Globus pallidus (tissue), 1 donor: ENCODE results near the gene ETV5.
"Not testable (repeated sequence)": the region's sequence is repeated elsewhere in the genome, so short reads cannot be mapped to it uniquely, and the experiment has no call there.

Experiments
- DNase-seq: peaks from one replicate; pipeline ENCODE4 v3.0.0-alpha.2; 2015; ENCODE audit warnings: low spot score

The ETV5 gene

GRCh38 chr3:186022931-186023330 is 86.0 kb downstream of the ETV5 start:
- DNase-seq: no peak

- DNase-seq: no peak
Measured at GRCh38 chr3:186021673-186022362, 87.1 kb downstream of the ETV5 start.

- DNase-seq: not testable (repeated sequence)
Measured at GRCh38 chr3:186021250-186021649, 87.6 kb downstream of the ETV5 start.

- DNase-seq: not testable (repeated sequence)
Measured at GRCh38 chr3:186019288-186019687, 89.6 kb downstream of the ETV5 start.

GRCh38 chr3:186014866-186015265 is 94.0 kb downstream of the ETV5 start:
- DNase-seq: no peak

GRCh38 chr3:186013312-186013711 is 95.6 kb downstream of the ETV5 start:
- no peak for DNase-seq

GRCh38 chr3:186012137-186012536 is 96.8 kb downstream of the ETV5 start:
- no peak for DNase-seq

- no peak for DNase-seq
Measured at GRCh38 chr3:186004671-186005070, 104.2 kb downstream of the ETV5 start.

GRCh38 chr3:186004209-186004608 is 104.7 kb downstream of the ETV5 start:
- DNase-seq: no peak

- no peak for DNase-seq
Measured at GRCh38 chr3:186003610-186004009, 105.3 kb downstream of the ETV5 start.

GRCh38 chr3:186002884-186003472 is 105.9 kb downstream of the ETV5 start:
- DNase-seq: no peak

GRCh38 chr3:186001842-186002241 is 107.0 kb downstream of the ETV5 start:
- no peak for DNase-seq

GRCh38 chr3:185999221-185999620 is 109.7 kb downstream of the ETV5 start:
- DNase-seq: no peak

GRCh38 chr3:185998136-185998535 is 110.8 kb downstream of the ETV5 start:
- no peak for DNase-seq

GRCh38 chr3:185997130-185997529 is 111.8 kb downstream of the ETV5 start:
- no peak for DNase-seq
